Fibroblast of pulmonary artery (primary cell): ENCODE results near the gene RHOG.
A peak's percentile ranks its signal among the peaks of the same experiment; 100 is the strongest.

ENCODE experiments used
- DNase-seq: peaks from one replicate; pipeline ENCODE4 v3.0.0-alpha.2; 2010; ENCODE audit warnings: low read depth
- H3K4me3 ChIP-seq: replicated peaks from 2 replicates; pipeline ENCODE4 v1.5.1; 2011; ENCODE audit warnings: low read depth, mild to moderate bottlenecking, control low read depth, low read length, moderate library complexity
- TF ChIP-seq, protein P1 (sequence below): IDR thresholded peaks from 2 replicates; pipeline ENCODE4 v1.5.1; 2011; ENCODE audit warnings: mild to moderate bottlenecking, control low read depth, low read length, inconsistent platforms; ENCODE audit errors: missing control alignments

RHOG gene

DNA sequence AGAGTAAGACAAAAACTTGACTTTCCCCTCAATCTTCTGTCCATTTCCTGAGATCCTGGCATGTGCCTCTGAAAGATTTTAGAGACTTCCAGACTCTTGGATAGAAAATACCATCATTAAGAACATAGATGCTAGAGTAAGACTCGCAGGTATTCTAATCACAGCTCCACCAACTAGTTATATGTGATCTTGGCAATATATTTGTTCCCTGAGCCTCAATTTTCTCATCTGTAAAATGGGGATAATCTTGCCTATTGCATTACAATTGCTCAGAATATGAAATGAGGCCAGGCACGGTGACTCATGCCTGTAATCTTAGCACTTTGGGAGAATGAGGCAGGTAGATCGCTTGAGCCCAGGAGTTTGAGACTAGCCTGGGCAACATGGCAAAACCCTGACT lies 10.7 kb downstream of the RHOG start:
- DNase-seq = no peak
- TF ChIP-seq, protein P1, sequence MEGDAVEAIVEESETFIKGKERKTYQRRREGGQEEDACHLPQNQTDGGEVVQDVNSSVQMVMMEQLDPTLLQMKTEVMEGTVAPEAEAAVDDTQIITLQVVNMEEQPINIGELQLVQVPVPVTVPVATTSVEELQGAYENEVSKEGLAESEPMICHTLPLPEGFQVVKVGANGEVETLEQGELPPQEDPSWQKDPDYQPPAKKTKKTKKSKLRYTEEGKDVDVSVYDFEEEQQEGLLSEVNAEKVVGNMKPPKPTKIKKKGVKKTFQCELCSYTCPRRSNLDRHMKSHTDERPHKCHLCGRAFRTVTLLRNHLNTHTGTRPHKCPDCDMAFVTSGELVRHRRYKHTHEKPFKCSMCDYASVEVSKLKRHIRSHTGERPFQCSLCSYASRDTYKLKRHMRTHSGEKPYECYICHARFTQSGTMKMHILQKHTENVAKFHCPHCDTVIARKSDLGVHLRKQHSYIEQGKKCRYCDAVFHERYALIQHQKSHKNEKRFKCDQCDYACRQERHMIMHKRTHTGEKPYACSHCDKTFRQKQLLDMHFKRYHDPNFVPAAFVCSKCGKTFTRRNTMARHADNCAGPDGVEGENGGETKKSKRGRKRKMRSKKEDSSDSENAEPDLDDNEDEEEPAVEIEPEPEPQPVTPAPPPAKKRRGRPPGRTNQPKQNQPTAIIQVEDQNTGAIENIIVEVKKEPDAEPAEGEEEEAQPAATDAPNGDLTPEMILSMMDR = no peak
- H3K4me3 ChIP-seq = no peak overlapping the region

DNA sequence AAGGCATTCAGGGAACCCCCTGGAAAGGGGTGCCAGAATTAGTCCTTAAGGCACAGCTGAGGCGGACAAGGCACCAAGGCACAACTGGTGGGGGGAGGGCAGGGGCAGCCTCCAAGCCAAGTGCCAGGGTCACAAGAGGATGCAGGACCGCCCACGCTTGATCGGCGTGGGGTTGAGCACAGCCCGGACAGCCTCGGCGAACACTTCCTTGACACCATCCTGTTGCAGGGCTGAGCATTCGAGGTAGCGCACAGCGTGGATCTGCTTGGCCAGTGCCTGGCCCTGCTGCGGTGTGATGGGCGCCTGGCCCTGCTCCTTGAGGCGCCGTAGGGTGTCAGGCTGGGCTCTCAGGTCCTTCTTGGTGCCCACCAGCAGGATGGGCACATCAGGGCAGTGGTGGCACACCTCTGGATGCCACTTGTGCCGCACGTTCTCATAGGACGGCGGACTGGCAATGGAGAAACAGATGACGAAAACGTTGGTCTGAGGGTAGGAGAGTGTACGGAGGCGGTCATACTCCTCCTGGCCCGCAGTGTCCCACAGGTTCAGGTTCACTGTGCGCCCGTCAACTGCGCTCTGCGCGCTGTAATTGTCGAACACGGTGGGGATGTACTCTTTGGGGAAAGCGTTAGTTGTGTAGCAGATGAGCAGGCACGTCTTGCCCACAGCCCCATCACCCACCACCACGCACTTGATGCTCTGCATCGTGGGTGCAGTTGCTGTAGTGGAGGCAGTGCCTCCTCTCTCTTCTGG lies 13.1 kb downstream of the RHOG start:
- H3K4me3 ChIP-seq = no peak overlapping the region
- TF ChIP-seq, protein P1 = no peak
- DNase-seq = no peak

DNA sequence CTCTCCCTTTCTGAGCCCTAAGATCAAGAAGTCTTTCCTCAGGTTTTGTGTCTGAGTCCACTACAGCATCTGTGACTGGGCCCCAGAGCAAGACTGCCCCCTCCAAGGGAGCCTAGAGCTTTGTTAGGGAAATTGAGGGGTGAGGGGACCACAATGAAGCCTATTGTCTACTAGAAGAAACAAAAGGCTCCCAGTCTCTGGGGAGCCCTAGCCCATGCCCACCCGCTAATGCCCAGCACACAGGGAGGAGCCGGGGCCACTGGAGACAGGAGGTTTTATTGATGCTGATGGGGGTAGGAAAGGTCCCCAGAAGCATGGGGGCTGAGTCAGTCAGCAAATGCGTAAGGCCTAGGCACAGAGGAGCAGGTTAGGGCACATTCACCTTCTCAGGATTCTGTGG lies 14.0 kb downstream of the RHOG start:
- DNase-seq = no peak
- TF ChIP-seq, protein P1 = no peak
- H3K4me3 ChIP-seq = no peak overlapping the region

DNA sequence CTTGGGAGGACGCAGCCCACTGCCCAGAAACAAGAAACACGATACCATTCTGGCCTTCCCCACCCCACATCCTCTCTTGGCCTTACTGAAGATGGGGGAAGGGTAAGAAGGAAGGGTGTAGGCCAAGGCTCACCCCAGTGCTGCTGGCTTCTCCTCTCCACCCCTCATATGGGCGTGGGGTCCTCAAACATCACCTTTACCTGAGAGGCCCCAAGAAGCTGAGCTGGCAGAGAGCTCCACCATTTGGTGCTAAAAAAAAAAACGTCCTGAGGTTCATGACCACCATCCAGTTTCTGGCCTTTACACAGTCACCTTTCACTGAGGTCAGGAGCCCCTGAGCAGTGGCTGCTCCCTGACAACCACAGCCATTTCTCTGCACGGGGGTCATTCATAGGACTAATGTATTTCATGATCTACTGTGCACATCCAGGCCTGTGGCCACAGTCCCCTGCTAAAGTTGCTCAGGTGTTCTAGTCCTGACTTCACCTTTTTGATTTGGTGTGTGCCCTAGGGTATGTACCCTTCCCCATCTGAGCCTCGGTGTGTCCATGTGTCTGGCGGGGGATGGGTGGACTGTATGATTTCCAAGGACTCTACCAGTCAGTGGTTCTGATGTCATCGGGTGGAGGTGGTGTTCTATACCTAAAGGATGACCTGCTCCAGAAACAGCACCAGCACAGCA lies 15.1 kb downstream of the RHOG start:
- H3K4me3 ChIP-seq = no peak overlapping the region
- TF ChIP-seq, protein P1 = no peak
- no peak for DNase-seq

DNA sequence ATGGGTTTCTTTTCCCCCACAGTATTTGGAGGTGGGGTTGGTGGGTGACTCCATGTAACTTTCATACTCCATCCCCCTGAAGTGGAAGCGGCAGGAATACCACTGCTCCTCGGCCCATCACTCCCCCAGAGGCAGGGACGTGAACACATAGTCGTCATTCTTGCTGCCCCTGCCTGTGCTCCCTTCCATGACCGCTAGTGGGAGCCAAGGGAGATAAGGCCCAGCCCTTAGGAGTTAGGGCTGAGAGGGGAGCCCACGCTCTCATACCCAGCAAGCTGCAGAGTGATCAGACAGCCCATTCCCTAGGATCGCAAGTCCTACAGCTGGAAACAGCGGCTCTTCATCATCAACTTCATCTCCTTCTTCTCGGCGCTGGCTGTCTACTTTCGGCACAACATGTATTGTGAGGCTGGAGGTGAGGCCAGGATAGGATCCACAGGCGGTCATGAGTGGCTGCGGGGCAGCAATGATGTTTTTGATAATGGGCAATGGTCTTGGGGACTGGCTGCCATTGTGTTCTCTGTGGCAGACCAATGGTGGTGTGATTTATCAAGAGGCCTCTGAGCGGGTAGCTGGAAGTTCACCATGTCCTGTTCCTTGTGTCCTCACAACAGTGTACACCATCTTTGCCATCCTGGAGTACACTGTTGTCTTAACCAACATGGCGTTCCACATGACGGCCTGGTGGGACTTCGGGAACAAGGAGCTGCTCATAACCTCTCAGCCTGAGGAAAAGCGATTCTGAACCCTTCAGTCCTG lies 15.9 kb downstream of the RHOG start:
- H3K4me3 ChIP-seq = no peak overlapping the region
- TF ChIP-seq, protein P1 = peak; percentile 65
- DNase-seq = peak; percentile 55

DNA sequence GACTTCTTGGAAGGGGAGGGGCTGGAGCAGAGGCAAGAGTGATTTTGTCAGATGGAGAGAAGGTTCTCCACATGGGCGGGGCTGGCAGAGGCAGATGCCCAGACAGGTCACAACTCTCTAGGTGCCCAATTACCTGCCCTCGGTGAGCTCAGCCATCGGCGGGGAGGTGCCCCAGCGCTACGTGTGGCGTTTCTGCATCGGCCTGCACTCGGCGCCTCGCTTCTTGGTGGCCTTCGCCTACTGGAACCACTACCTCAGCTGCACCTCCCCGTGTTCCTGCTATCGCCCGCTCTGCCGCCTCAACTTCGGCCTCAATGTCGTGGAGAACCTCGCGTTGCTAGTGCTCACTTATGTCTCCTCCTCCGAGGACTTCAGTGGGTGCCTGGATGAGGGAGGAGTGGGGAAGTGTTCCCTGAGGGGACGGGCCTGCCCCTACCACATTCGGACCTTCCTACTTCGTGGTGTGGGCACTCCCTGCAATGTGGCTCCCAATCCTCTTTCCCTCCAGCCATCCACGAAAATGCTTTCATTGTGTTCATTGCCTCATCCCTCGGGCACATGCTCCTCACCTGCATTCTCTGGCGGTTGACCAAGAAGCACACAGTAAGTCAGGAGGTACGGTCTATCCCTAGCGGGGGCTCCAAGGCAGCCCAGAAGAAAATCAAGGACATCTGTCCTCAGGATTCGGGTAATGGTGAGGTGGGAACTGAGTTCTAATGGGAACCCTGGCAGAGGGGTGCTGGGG lies 16.8 kb downstream of the RHOG start:
- H3K4me3 ChIP-seq = no peak overlapping the region
- TF ChIP-seq, protein P1 = no peak
- DNase-seq = no peak
